SK-N-DZ (cell line): ENCODE results near the gene TM4SF4.
A peak's percentile ranks its signal among the peaks of the same experiment; 100 is the strongest.

Source experiments
- DNase-seq: peaks from one replicate; pipeline ENCODE4 v3.0.0-alpha.2; 2015; ENCODE audit warnings: low spot score

The TM4SF4 gene

GRCh38 chr3:149481491-149481890, 7.0 kb downstream of the TM4SF4 start:
- no peak for DNase-seq

- no peak for DNase-seq
Measured at GRCh38 chr3:149486726-149487125, 12.2 kb downstream of the TM4SF4 start.

- DNase-seq: peak; percentile 29
Measured at GRCh38 chr3:149487598-149488197, 13.2 kb downstream of the TM4SF4 start.

- DNase-seq: no peak
Measured at GRCh38 chr3:149489060-149489690, 14.7 kb downstream of the TM4SF4 start.

GRCh38 chr3:149490260-149490971, 15.9 kb downstream of the TM4SF4 start:
- DNase-seq: no peak

- DNase-seq: no peak
Measured at GRCh38 chr3:149493315-149494021, 19.0 kb downstream of the TM4SF4 start.

- peak; percentile 33 for DNase-seq
Measured at GRCh38 chr3:149494022-149494758, 19.7 kb downstream of the TM4SF4 start.

- DNase-seq: no peak
Measured at GRCh38 chr3:149494759-149495580, 20.5 kb downstream of the TM4SF4 start.

GRCh38 chr3:149495581-149496125, 21.2 kb downstream of the TM4SF4 start:
- no peak for DNase-seq

- no peak for DNase-seq
Measured at GRCh38 chr3:149496891-149497290, 22.4 kb downstream of the TM4SF4 start.

- DNase-seq: no peak
Measured at GRCh38 chr3:149497966-149498670, 23.6 kb downstream of the TM4SF4 start.

- no peak for DNase-seq
Measured at GRCh38 chr3:149501524-149501923, 27.0 kb downstream of the TM4SF4 start.

GRCh38 chr3:149502438-149502837, 27.9 kb downstream of the TM4SF4 start:
- DNase-seq: no peak

GRCh38 chr3:149506540-149506939, 32.0 kb downstream of the TM4SF4 start:
- DNase-seq: no peak

- no peak for DNase-seq
Measured at GRCh38 chr3:149506965-149507364, 32.5 kb downstream of the TM4SF4 start.

- no peak for DNase-seq
Measured at GRCh38 chr3:149507491-149508324, 33.2 kb downstream of the TM4SF4 start.

- DNase-seq: no peak
Measured at GRCh38 chr3:149509526-149509925, 35.0 kb downstream of the TM4SF4 start.

- DNase-seq: no peak
Measured at GRCh38 chr3:149510480-149510879, 36.0 kb downstream of the TM4SF4 start.
